ENCODE results near the gene TRIM37.

TRIM37 gene

DNA sequence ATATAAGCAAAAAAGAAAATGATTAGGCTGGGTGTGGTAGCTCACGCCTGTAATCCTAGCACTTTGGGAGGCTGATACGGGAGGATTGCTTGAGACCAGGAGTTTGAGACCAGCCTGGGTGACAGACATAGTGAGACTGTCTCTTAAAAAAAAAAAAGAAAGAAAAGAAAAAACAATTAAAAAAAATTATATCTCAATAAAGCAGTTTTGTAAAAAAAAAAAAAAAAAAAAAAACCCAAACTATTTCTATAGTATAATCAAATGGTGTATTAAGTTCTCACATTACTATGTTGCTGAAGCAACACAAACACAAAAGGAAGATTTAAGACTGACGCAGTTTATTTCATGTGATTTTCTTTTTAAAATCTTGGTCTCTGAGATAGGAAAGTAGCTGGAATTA, 140.5 kb downstream of the TRIM37 start:
- TF ChIP-seq POLR2AphosphoS5 (IDR thresholded peaks at IDR 0.05; ENCODE audit: low read depth, low read length) (no peak), SIN3A (IDR thresholded peaks at IDR 0.05; ENCODE audit: borderline replicate concordance, insufficient read depth, low read length) (no peak), REST (IDR thresholded peaks at IDR 0.05; ENCODE audit: insufficient read depth in 1 of 2, low read depth in 2 of 2, low read length in 2 of 2) (no peak), FOXP2 (optimal IDR thresholded peaks at IDR 0.05; ENCODE audit: borderline replicate concordance, extremely low read depth, extremely low read length, insufficient read depth) (no peak), TAF1 (IDR thresholded peaks at IDR 0.05; ENCODE audit: borderline replicate concordance, insufficient read depth, low read length) (no peak)

GRCh38 chr17:58965221-58965620, 141.5 kb downstream of the TRIM37 start:
- TF ChIP-seq TAF1 (IDR thresholded peaks at IDR 0.05; ENCODE audit: borderline replicate concordance, insufficient read depth, low read length) (no peak), FOXP2 (optimal IDR thresholded peaks at IDR 0.05; ENCODE audit: borderline replicate concordance, extremely low read depth, extremely low read length, insufficient read depth) (no peak), SIN3A (IDR thresholded peaks at IDR 0.05; ENCODE audit: borderline replicate concordance, insufficient read depth, low read length) (no peak), REST (IDR thresholded peaks at IDR 0.05; ENCODE audit: insufficient read depth in 1 of 2, low read depth in 2 of 2, low read length in 2 of 2) (no peak), POLR2AphosphoS5 (IDR thresholded peaks at IDR 0.05; ENCODE audit: low read depth, low read length) (no peak)

GRCh38 chr17:58960068-58960467, 146.6 kb downstream of the TRIM37 start:
- TF ChIP-seq TAF1 (IDR thresholded peaks at IDR 0.05; ENCODE audit: borderline replicate concordance, insufficient read depth, low read length) (no peak), REST (IDR thresholded peaks at IDR 0.05; ENCODE audit: insufficient read depth in 1 of 2, low read depth in 2 of 2, low read length in 2 of 2) (no peak), FOXP2 (optimal IDR thresholded peaks at IDR 0.05; ENCODE audit: borderline replicate concordance, extremely low read depth, extremely low read length, insufficient read depth) (no peak), SIN3A (IDR thresholded peaks at IDR 0.05; ENCODE audit: borderline replicate concordance, insufficient read depth, low read length) (no peak), POLR2AphosphoS5 (IDR thresholded peaks at IDR 0.05; ENCODE audit: low read depth, low read length) (no peak)

DNA sequence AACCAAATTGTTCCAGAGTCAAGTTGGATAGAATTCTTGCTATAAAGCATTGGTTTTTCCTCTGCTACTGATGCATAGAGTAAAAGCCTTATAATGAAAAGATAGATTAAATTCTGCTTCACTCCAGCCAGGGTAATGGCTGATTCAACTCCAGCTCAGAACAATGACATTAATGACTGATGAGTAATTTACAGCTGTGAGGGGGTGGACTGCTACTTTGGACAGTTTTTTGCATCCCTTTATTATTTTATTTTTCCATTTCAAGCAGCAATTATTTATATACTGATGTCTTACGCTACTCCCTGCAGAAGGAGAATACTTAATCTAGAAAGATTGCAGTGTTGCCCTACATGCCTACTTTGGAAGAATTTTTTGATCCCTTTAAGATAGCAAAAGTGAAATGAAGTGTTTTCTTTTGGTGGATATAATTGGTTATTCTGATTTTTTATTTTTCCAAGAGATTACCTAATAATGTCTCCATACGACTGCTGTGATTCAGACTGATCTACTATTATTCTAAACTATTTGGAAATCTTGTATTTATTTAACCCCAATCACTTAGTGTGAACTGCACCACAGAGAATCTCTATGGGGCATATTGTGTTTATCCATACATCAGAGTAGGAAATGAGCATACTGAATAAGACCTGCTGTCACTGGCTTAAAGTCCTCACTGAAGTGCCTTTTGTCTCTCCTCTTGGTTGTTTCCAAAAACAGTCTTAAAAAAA, 149.5 kb downstream of the TRIM37 start:
- no peak for TF ChIP-seq FOXP2 (optimal IDR thresholded peaks at IDR 0.05; ENCODE audit: borderline replicate concordance, extremely low read depth, extremely low read length, insufficient read depth)
- TF ChIP-seq POLR2AphosphoS5 (IDR thresholded peaks at IDR 0.05; ENCODE audit: low read depth, low read length) = no peak
- no peak for TF ChIP-seq REST (IDR thresholded peaks at IDR 0.05; ENCODE audit: insufficient read depth in 1 of 2, low read depth in 2 of 2, low read length in 2 of 2)
- no peak for TF ChIP-seq TAF1 (IDR thresholded peaks at IDR 0.05; ENCODE audit: borderline replicate concordance, insufficient read depth, low read length)
- TF ChIP-seq SIN3A (IDR thresholded peaks at IDR 0.05; ENCODE audit: borderline replicate concordance, insufficient read depth, low read length) = no peak
